Measurements from ENCODE around the gene DFFA. TPM values are rescaled to one million over a fixed set of nuclear protein-coding genes. Genes with fewer than 3 reads are reported as not detected.
"Not testable (repeated sequence)": the region's sequence is repeated elsewhere in the genome, so short reads cannot be mapped to it uniquely, and the experiment has no call there.

The DFFA gene
- total RNA-seq, 2 experiments from 2014 or later: 31.9 to 33.2 TPM

- Mint-ChIP-seq H3K27me3 (no peaks in the 10 kb centered on the region), H3K9me3 (no peaks in the 10 kb centered on the region), H3K36me3 (peaks cover 8% of the 10 kb centered on the region), H3K27ac (peak overlapping the region; percentile 87), H3K4me1 (peaks cover 43% of the 10 kb centered on the region), H3K4me3 (peak overlapping the region; percentile 84)
- peak; percentile 82 for ATAC-seq (ENCODE audit: low read depth)
- POLR2A ChIA-PET: interaction anchor here (0.9 to 2.9 kb wide), 5 partner anchors 13 to 285 kb away, joined by 3 to 24 read pairs (median 11); partner anchors contain the start of genes CENPS and KIF1B
- peak; percentile 87 for DNase-seq
Observed at GRCh38 chr1:10494754-10495474, 22.6 kb upstream of the DFFA start.

GRCh38 chr1:10494418-10494753, 22.1 kb upstream of the DFFA start:
- POLR2A ChIA-PET: interaction anchor here (0.6 to 2.9 kb wide), 5 partner anchors 13 to 284 kb away, joined by 3 to 24 read pairs (median 3); partner anchors contain the start of genes CENPS and KIF1B
- peaks cover 42% of the 10 kb centered on the region for H3K4me1 Mint-ChIP-seq
- no peak for ATAC-seq (ENCODE audit: low read depth)

GRCh38 chr1:10490286-10490970, 18.1 kb upstream of the DFFA start:
- Mint-ChIP-seq H3K4me3 (no peak overlapping the region), H3K9me3 (no peaks in the 10 kb centered on the region), H3K36me3 (peaks cover 4% of the 10 kb centered on the region), H3K27me3 (no peaks in the 10 kb centered on the region), H3K4me1 (peaks cover 13% of the 10 kb centered on the region), H3K27ac (no peak overlapping the region)
- ATAC-seq (ENCODE audit: low read depth) (no peak), DNase-seq (no peak)
- POLR2A ChIA-PET: interaction anchor here (0.6 kb wide), 1 partner anchor 1561 kb away, joined by 3 read pairs; no protein-coding TSS in a partner anchor

More at GRCh38 chr1:10494418-10494753, 22.1 kb upstream of the DFFA start:
- Mint-ChIP-seq H3K4me3 (peak overlapping the region; percentile 84), H3K27me3 (no peaks in the 10 kb centered on the region), H3K36me3 (peaks cover 8% of the 10 kb centered on the region), H3K27ac (peak overlapping the region; percentile 87), H3K9me3 (no peaks in the 10 kb centered on the region)
- DNase-seq: no peak

GRCh38 chr1:10489291-10490055, 17.1 kb upstream of the DFFA start:
- Mint-ChIP-seq H3K9me3 (no peaks in the 10 kb centered on the region), H3K36me3 (peaks cover 8% of the 10 kb centered on the region), H3K27me3 (no peaks in the 10 kb centered on the region), H3K4me1 (peaks cover 8% of the 10 kb centered on the region), H3K27ac (no peak overlapping the region), H3K4me3 (no peak overlapping the region)
- DNase-seq (no peak), ATAC-seq (ENCODE audit: low read depth) (no peak)
- POLR2A ChIA-PET: no interaction called here

- no peak for ATAC-seq (ENCODE audit: low read depth)
- peaks cover 5% of the 10 kb centered on the region for H3K4me1 Mint-ChIP-seq
Observed at GRCh38 chr1:10484521-10484920, 12.2 kb upstream of the DFFA start.

GRCh38 chr1:10480614-10481013, 8.3 kb upstream of the DFFA start:
- H3K36me3 Mint-ChIP-seq: peaks cover 6% of the 10 kb centered on the region
- POLR2A ChIA-PET: no interaction called here

More at GRCh38 chr1:10484521-10484920, 12.2 kb upstream of the DFFA start:
- no peak for DNase-seq
- Mint-ChIP-seq H3K36me3 (peaks cover 10% of the 10 kb centered on the region), H3K4me3 (no peak overlapping the region), H3K27ac (no peak overlapping the region), H3K27me3 (no peaks in the 10 kb centered on the region), H3K9me3 (no peaks in the 10 kb centered on the region)
- POLR2A ChIA-PET: no interaction called here

GRCh38 chr1:10479296-10479695, 7.0 kb upstream of the DFFA start:
- no peak overlapping the region for H3K27ac Mint-ChIP-seq
- POLR2A ChIA-PET: no interaction called here

More at GRCh38 chr1:10480614-10481013, 8.3 kb upstream of the DFFA start:
- ATAC-seq (ENCODE audit: low read depth): no peak
- Mint-ChIP-seq H3K4me1 (peaks cover 18% of the 10 kb centered on the region), H3K27me3 (no peaks in the 10 kb centered on the region), H3K27ac (no peak overlapping the region), H3K9me3 (no peaks in the 10 kb centered on the region), H3K4me3 (no peak overlapping the region)
- DNase-seq: no peak

GRCh38 chr1:10475510-10475909, 3.2 kb upstream of the DFFA start:
- Mint-ChIP-seq H3K27ac (peak overlapping the region; percentile 90), H3K36me3 (no peaks in the 10 kb centered on the region), H3K4me1 (peaks cover 35% of the 10 kb centered on the region), H3K9me3 (no peaks in the 10 kb centered on the region), H3K4me3 (peak overlapping the region; percentile 99), H3K27me3 (no peaks in the 10 kb centered on the region)
- no peak for ATAC-seq (ENCODE audit: low read depth)
- DNase-seq: no peak
- POLR2A ChIA-PET: interaction anchor here (0.6 to 1.0 kb wide), 2 partner anchors 11 to 19 kb away, joined by 3 to 4 read pairs; no protein-coding TSS in a partner anchor

More at GRCh38 chr1:10479296-10479695, 7.0 kb upstream of the DFFA start:
- Mint-ChIP-seq H3K9me3 (no peaks in the 10 kb centered on the region), H3K36me3 (peaks cover 2% of the 10 kb centered on the region), H3K4me3 (no peak overlapping the region), H3K4me1 (peaks cover 19% of the 10 kb centered on the region), H3K27me3 (no peaks in the 10 kb centered on the region)
- DNase-seq: no peak
- no peak for ATAC-seq (ENCODE audit: low read depth)

GRCh38 chr1:10474613-10475507, 2.5 kb upstream of the DFFA start, which contains the start of gene PEX14:
TSS of gene PEX14 (plus strand) at chr1:10474950. CDS start at chr1:10474967, 17 bp downstream.
- POLR2A ChIA-PET: interaction anchor here (0.6 to 1.0 kb wide), 2 partner anchors 12 to 19 kb away, joined by 3 to 4 read pairs; no protein-coding TSS in a partner anchor
- Mint-ChIP-seq H3K9me3 (no peaks in the 10 kb centered on the region), H3K4me3 (peak within 1 kb of the TSS; percentile 99), H3K4me1 (peaks cover 35% of the 10 kb centered on the region), H3K27ac (peak within 1 kb of the TSS; percentile 90), H3K27me3 (no peaks in the 10 kb centered on the region), H3K36me3 (no peaks in the 10 kb centered on the region)
- DNase-seq (peak; percentile 87), ATAC-seq (ENCODE audit: low read depth) (peak; percentile 80)

- H3K36me3 Mint-ChIP-seq; ATAC-seq (ENCODE audit: low read depth); H3K27me3 Mint-ChIP-seq; POLR2A ChIA-PET; H3K9me3 Mint-ChIP-seq; DNase-seq: not testable (repeated sequence)
- H3K27ac Mint-ChIP-seq: peak overlapping the region; percentile 87
- H3K4me1 Mint-ChIP-seq: peaks cover 35% of the 10 kb centered on the region
- H3K4me3 Mint-ChIP-seq: peak overlapping the region; percentile 99
Observed at GRCh38 chr1:10474309-10474612, 1.9 kb upstream of the DFFA start.

GRCh38 chr1:10473145-10473765, 926 bp upstream of the DFFA start:
- peak overlapping the region; percentile 92 for H3K27ac Mint-ChIP-seq
- H3K36me3 Mint-ChIP-seq: peaks cover 4% of the 10 kb centered on the region
- no peak for DNase-seq
- POLR2A ChIA-PET: interaction anchor here (0.7 kb wide), 1 partner anchor 24 kb away, joined by 3 read pairs; no protein-coding TSS in a partner anchor
- no peaks in the 10 kb centered on the region for H3K27me3 Mint-ChIP-seq
- H3K4me3 Mint-ChIP-seq: peak overlapping the region; percentile 93
- peaks cover 35% of the 10 kb centered on the region for H3K4me1 Mint-ChIP-seq
- H3K9me3 Mint-ChIP-seq: no peaks in the 10 kb centered on the region
- no peak for ATAC-seq (ENCODE audit: low read depth)

Measured in activated naive CD8-positive, alpha-beta T cell treated with anti-CD3 and anti-CD28 coated beads, Interleukin-2, amount 10 ng/mL, durations not matched to agents 7 days and 5 days (primary cell).